IMR-90 (cell line): ENCODE results near the gene DPCD. TPM values are rescaled to one million over a fixed set of nuclear protein-coding genes. Genes with fewer than 3 reads are reported as not detected.

Experiments used
- ATAC-seq: fragments of 200-7000 bp; cut with Tn5 transposase; 2 replicates; pipeline ENCODE4 v1.9.1; 2020; ENCODE audit warnings: low read depth, mild to moderate bottlenecking, moderate library complexity
- BruUV-seq: library from RNA; stranded (reverse); fragments of 400-500 nt; replicated peaks from 2 replicates; lab custom pipeline; 2021; lab: Mats Ljungman, UMichigan
- CTCF ChIA-PET: fragments of 300-600 bp; formaldehyde crosslinking; extraction: SDS; loops from one replicate; lab custom pipeline; 2021; ENCODE audit warnings: antibody characterized with exemption; lab: Yijun Ruan, JAX
- POLR2A ChIA-PET: fragments of 300-600 bp; sonication (Branson Sonifier 250); formaldehyde crosslinking; loops from one replicate; lab custom pipeline; 2022; ENCODE audit warnings: antibody characterized with exemption; ENCODE audit not compliant: unreplicated experiment; lab: Charles Lee
- DNase-seq: peaks from one replicate; pipeline ENCODE4 v3.0.0; 2013
- H2AFZ ChIP-seq: replicated peaks from 2 replicates; pipeline ENCODE3; 2013; ENCODE audit warnings: low read length, mild to moderate bottlenecking; ENCODE audit not compliant: poor library complexity
- H2AK5ac ChIP-seq: 2 replicates; pipeline ENCODE4 v1.6.1; 2013; ENCODE audit warnings: low read depth, low read length, inconsistent platforms
- H2AK9ac ChIP-seq: replicated peaks from 2 replicates; pipeline ENCODE3; 2013; ENCODE audit warnings: mild to moderate bottlenecking, low read depth, low read length, moderate library complexity; ENCODE audit not compliant: poor library complexity
- H2BK120ac ChIP-seq: 2 replicates; pipeline ENCODE4 v1.6.1; 2013; ENCODE audit warnings: low read depth, low read length, inconsistent platforms
- H2BK15ac ChIP-seq: 3 replicates; pipeline ENCODE4 v1.6.1; 2013; ENCODE audit warnings: low read depth, low read length, inconsistent platforms
- H2BK20ac ChIP-seq: 2 replicates; pipeline ENCODE4 v1.6.1; 2013; ENCODE audit warnings: low read depth, mild to moderate bottlenecking, inconsistent platforms, low read length, moderate library complexity
- H2BK5ac ChIP-seq: 2 replicates; pipeline ENCODE4 v1.6.1; 2013; ENCODE audit warnings: mild to moderate bottlenecking, low read depth, low read length, inconsistent platforms; ENCODE audit not compliant: poor library complexity, severe bottlenecking
- H3K14ac ChIP-seq: replicated peaks from 2 replicates; pipeline ENCODE4 v1.6.1; 2013; ENCODE audit warnings: low read depth, low read length, inconsistent platforms
- H3K18ac ChIP-seq: 2 replicates; pipeline ENCODE4 v1.6.1; 2013; ENCODE audit warnings: low read depth, low read length, control low read depth
- H3K23ac ChIP-seq: 2 replicates; pipeline ENCODE4 v1.6.1; 2013; ENCODE audit warnings: low read depth, low read length, inconsistent platforms
- H3K27ac ChIP-seq: 2 replicates; pipeline ENCODE4 v1.5.1; 2013; ENCODE audit warnings: mild to moderate bottlenecking, control low read depth, low read length; ENCODE audit not compliant: insufficient read depth
- H3K27me3 ChIP-seq: 2 replicates; pipeline ENCODE4 v1.6.1; 2013; ENCODE audit warnings: low read length; ENCODE audit not compliant: control insufficient read depth, insufficient read depth
- H3K36me3 ChIP-seq: 2 replicates; pipeline ENCODE4 v1.6.1; 2013; ENCODE audit warnings: low read length, mixed read lengths; ENCODE audit not compliant: control insufficient read depth, insufficient read depth
- H3K4ac ChIP-seq: 2 replicates; pipeline ENCODE4 v1.6.1; 2013; ENCODE audit warnings: low read depth, low read length, inconsistent platforms
- H3K4me1 ChIP-seq: 2 replicates; pipeline ENCODE4 v1.6.1; 2013; ENCODE audit warnings: low read length, mixed read lengths; ENCODE audit not compliant: control insufficient read depth, insufficient read depth
- H3K4me2 ChIP-seq: 2 replicates; pipeline ENCODE4 v1.6.1; 2013; ENCODE audit warnings: low read depth, mild to moderate bottlenecking, control low read depth, low read length, moderate library complexity
- H3K4me3 ChIP-seq: 2 replicates; pipeline ENCODE4 v1.5.1; 2013; ENCODE audit warnings: low read depth, mild to moderate bottlenecking, control low read depth, low read length, moderate library complexity; ENCODE audit not compliant: insufficient read depth
- H3K56ac ChIP-seq: 2 replicates; pipeline ENCODE4 v1.6.1; 2013; ENCODE audit warnings: low read length, inconsistent platforms; ENCODE audit not compliant: insufficient read depth; ENCODE audit errors: extremely low read depth
- H3K79me1 ChIP-seq, 2 experiments: 2 replicates each; pipeline ENCODE4 v1.6.1; 2013; ENCODE audit warnings: low read length in 2 of 2, inconsistent platforms in 1 of 2, low read depth in 1 of 2
- H3K9ac ChIP-seq: 2 replicates; pipeline ENCODE4 v1.6.1; 2013; ENCODE audit warnings: low read depth, low read length, control low read depth
- H3K9me1 ChIP-seq: 2 replicates; pipeline ENCODE4 v1.6.1; 2013; ENCODE audit warnings: low read length, inconsistent platforms; ENCODE audit not compliant: insufficient read depth
- H3K9me3 ChIP-seq: 2 replicates; pipeline ENCODE4 v1.6.1; 2013; ENCODE audit warnings: low read length; ENCODE audit not compliant: control insufficient read depth, insufficient read depth
- H4K20me1 ChIP-seq: 2 replicates; pipeline ENCODE4 v1.6.1; 2013; ENCODE audit warnings: low read length, inconsistent platforms; ENCODE audit not compliant: insufficient read depth
- H4K5ac ChIP-seq: 2 replicates; pipeline ENCODE4 v1.6.1; 2013; ENCODE audit warnings: mild to moderate bottlenecking, low read depth, low read length, control low read depth
- H4K8ac ChIP-seq, 2 experiments: 2 replicates each; pipeline ENCODE4 v1.6.1; 2013; ENCODE audit warnings: low read depth in 2 of 2, low read length in 2 of 2, control low read depth in 1 of 2, inconsistent platforms in 1 of 2
- H4K91ac ChIP-seq: 2 replicates; pipeline ENCODE4 v1.6.1; 2013; ENCODE audit warnings: low read depth, low read length, inconsistent platforms; ENCODE audit not compliant: insufficient read depth
- BHLHE40 ChIP-seq: fragments of 150-350 bp; IDR thresholded peaks from 2 replicates; pipeline ENCODE4 v1.6.1; 2016; ENCODE audit warnings: mild to moderate bottlenecking, low read depth, low read length
- CEBPB ChIP-seq: IDR thresholded peaks from 2 replicates; pipeline ENCODE4 v1.6.1; 2012; ENCODE audit warnings: low read depth, low read length, improper control_type of control experiment
- CTCF ChIP-seq: conservative IDR thresholded peaks from 2 replicates; pipeline ENCODE4 v1.5.1; 2012; ENCODE audit warnings: mild to moderate bottlenecking, low read depth, low read length, improper control_type of control experiment
- RAD21 ChIP-seq: IDR thresholded peaks from 2 replicates; pipeline ENCODE4 v1.6.1; 2012; ENCODE audit warnings: low read length, improper control_type of control experiment
- WGBS, 2 experiments: methylation state at CpG; one replicate each; pipeline versions ENCODE4 v1.1.5 to v1.1.7; 2013; ENCODE audit warnings: missing lambda C conversion rate in 2 of 2; ENCODE audit not compliant: insufficient read length in 1 of 2; ENCODE audit errors: extremely low coverage in 2 of 2; 5-methylcytosine and 5-hydroxymethylcytosine counted together
- dilution Hi-C: fragments of 300-500 bp; cut with HindIII; formaldehyde crosslinking; loops from one replicate; pipeline ENCODE4 v1.14.3; 2018; ENCODE audit warnings: low sequenced_read_pairs; ENCODE audit not compliant: unreplicated experiment
- in situ Hi-C: fragments of 300-500 bp; cut with MboI; formaldehyde crosslinking; loops from 3 replicates; pipeline ENCODE4 v1.14.3; 2019; ENCODE audit warnings: low sequenced_read_pairs, inconsistent platforms, mixed read lengths
- intact Hi-C: fragments of 100-400 bp; cut with micrococcal nuclease; formaldehyde crosslinking; loops from 2 replicates; pipeline ENCODE4 v1.10.0; 2022
- polyA plus RNA-seq, 3 experiments: library from polyadenylated mRNA; depleted of rRNA; stranded (reverse); fragments of >200 nt; gene quantifications; 2 replicates each; pipeline ENCODE4 v1.2.3, GENCODE V29; 2012; ENCODE audit warnings: low replicate concordance in 1 of 3
- total RNA-seq: library from RNA; depleted of rRNA; stranded (reverse); fragments of >200 nt; gene quantifications from 2 replicates; pipeline ENCODE4 v1.2.3, GENCODE V29; 2012

DPCD gene
- total and polyA plus RNA-seq, 2 of the 4 experiments (the other 2 are of a cell fraction) = 59.1 to 73.7 TPM

GRCh38 chr10:101611096-101611905 lies 23.2 kb downstream of the DPCD start:
- Histone ChIP-seq H3K56ac (no peak overlapping the region), H3K14ac (no peak overlapping the region), H4K20me1 (no peaks in the 10 kb centered on the region), H3K9ac (no peak overlapping the region), H3K18ac (no peak overlapping the region), H2BK15ac (no peak overlapping the region), H2AFZ (peak overlapping the region; percentile 4), H3K9me3 (no peaks in the 10 kb centered on the region), H4K5ac (no peak overlapping the region), H3K27ac (no peak overlapping the region), H2BK5ac (no peak overlapping the region), H3K36me3 (peaks cover 27% of the 10 kb centered on the region), H3K4me2 (no peak overlapping the region), H2AK5ac (no peak overlapping the region), H4K8ac (no peak overlapping the region), H3K4me1 (peaks cover 9% of the 10 kb centered on the region), H3K27me3 (no peaks in the 10 kb centered on the region), H4K91ac (no peak overlapping the region), H2BK120ac (no peak overlapping the region), H3K23ac (no peak overlapping the region), H3K4ac (no peak overlapping the region), H3K9me1 (peaks cover 16% of the 10 kb centered on the region), H2BK20ac (no peak overlapping the region), H2AK9ac (peak overlapping the region; percentile 25), H3K79me1 (no peaks in the 10 kb centered on the region; a peak in 1 of 4 replicates), H3K4me3 (no peak overlapping the region)
- dilution Hi-C loops = no loop called here
- TSS peak; percentile 50 for BruUV-seq
- intact Hi-C loops = no loop called here
- no peak for TF ChIP-seq CTCF
- TF ChIP-seq RAD21 = no peak
- no peak for TF ChIP-seq BHLHE40
- TF ChIP-seq CEBPB = no peak
- in situ Hi-C loops = no loop called here
- CTCF ChIA-PET = no interaction called here
- WGBS, 2 experiments = no CpG with 5 or more reads among the region's 16 CpGs
- ATAC-seq = peak; percentile 45; the same call in 1 of the 2 replicates
- peak; percentile 47 for DNase-seq
- POLR2A ChIA-PET = no interaction called here
